Fibroblast of villous mesenchyme (primary cell): ENCODE results near the gene TMCO1. TPM values are rescaled to one million over a fixed set of nuclear protein-coding genes. Genes with fewer than 3 reads are reported as not detected.
"Not testable (repeated sequence)": the region's sequence is repeated elsewhere in the genome, so short reads cannot be mapped to it uniquely, and the experiment has no call there.

Experiments used
- DNase-seq: peaks from one replicate; pipeline ENCODE4 v3.0.0-alpha.2; 2010; ENCODE audit warnings: low read depth
- H3K4me3 ChIP-seq: 2 replicates; pipeline ENCODE4 v1.5.1; 2011; ENCODE audit warnings: low read depth, mild to moderate bottlenecking, low read length
- total RNA-seq: library from RNA; depleted of rRNA; stranded (reverse); fragments of >200 nt; gene quantifications from 2 replicates; pipeline ENCODE4 v1.2.3, GENCODE V29; 2012
- TF ChIP-seq, protein P1 (sequence below): IDR thresholded peaks from 2 replicates; pipeline ENCODE4 v1.5.1; 2012; ENCODE audit warnings: low read depth, mild to moderate bottlenecking, low read length; ENCODE audit not compliant: insufficient read depth

Gene TMCO1
- total RNA-seq, 1 donor = 121 TPM

DNA sequence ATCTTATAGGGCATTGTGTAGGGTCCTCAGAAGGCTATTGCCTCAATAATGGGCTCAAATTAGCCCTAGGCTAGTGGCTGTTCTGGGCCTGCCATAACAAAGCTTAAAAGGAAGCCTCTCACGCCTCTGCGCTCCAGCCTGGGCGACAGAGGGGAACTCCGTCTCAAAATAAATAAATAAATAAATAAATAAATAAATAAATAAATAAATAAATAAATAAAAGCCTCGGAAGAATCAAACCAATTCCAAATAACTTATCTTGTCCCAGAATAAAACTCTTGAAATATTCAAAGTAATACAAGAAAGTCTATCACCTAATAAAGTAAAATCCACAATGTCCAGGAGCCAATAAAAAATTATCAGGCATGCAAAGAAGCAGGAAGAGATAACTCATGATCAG lies 55.9 kb downstream of the TMCO1 start:
- TF ChIP-seq, protein P1, sequence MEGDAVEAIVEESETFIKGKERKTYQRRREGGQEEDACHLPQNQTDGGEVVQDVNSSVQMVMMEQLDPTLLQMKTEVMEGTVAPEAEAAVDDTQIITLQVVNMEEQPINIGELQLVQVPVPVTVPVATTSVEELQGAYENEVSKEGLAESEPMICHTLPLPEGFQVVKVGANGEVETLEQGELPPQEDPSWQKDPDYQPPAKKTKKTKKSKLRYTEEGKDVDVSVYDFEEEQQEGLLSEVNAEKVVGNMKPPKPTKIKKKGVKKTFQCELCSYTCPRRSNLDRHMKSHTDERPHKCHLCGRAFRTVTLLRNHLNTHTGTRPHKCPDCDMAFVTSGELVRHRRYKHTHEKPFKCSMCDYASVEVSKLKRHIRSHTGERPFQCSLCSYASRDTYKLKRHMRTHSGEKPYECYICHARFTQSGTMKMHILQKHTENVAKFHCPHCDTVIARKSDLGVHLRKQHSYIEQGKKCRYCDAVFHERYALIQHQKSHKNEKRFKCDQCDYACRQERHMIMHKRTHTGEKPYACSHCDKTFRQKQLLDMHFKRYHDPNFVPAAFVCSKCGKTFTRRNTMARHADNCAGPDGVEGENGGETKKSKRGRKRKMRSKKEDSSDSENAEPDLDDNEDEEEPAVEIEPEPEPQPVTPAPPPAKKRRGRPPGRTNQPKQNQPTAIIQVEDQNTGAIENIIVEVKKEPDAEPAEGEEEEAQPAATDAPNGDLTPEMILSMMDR = no peak
- DNase-seq = no peak
- H3K4me3 ChIP-seq = no peak overlapping the region

DNA sequence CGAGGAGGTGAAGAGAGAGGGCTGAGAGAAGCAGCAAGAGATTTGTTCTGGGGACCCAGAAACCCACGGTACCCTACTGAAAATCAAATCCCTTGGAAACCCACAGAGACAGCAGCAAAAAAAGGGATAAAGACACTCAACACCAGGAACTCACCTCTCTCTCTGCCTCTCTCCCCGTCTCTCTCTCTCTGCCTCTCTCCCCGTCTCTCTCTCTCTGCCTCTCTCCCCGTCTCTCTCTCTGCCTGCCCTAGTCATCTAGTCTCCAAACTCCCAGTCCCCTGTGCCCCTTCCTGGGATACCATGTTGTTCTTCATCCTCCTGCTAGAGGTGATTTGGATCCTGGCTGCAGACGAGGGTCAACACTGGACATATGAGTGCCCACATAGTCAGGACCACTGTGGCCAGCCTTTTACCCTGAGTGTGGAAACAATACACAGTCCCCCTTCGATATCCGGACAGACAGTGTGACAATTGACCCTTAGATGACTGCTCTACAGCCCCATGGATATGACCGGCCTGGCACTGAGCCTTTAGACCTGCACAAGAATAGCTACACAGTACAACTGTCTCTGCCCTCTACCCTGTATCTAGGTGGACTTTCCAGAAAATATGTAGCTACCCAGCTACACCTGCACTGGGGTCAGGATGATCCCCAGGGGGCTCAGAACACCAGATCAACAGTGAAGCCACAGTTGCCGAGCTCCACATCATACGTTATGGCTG lies 60.5 kb downstream of the TMCO1 start:
- no peak overlapping the region for H3K4me3 ChIP-seq
- TF ChIP-seq, protein P1 = no peak
- DNase-seq = no peak

DNA sequence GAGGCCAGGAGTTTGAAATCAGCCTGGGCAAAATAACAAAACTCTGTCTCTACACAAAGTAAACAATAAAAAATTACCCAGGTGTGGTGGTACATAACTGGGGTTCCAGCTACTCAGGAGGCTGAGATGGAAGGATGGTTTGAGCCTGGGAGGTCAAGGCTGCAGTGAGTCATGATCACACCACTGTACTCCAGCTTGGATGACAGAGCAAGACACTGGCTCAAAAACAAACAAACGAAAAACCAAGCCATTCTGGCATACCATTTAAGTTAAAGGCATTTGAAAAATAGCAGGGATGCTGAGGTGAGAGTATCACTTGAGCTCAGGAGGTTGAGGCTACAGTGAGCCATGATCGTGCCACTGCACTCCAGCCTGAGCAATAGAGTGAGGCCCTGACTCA lies 65.0 kb downstream of the TMCO1 start:
- no peak overlapping the region for H3K4me3 ChIP-seq
- TF ChIP-seq, protein P1 = no peak
- DNase-seq = no peak

DNA sequence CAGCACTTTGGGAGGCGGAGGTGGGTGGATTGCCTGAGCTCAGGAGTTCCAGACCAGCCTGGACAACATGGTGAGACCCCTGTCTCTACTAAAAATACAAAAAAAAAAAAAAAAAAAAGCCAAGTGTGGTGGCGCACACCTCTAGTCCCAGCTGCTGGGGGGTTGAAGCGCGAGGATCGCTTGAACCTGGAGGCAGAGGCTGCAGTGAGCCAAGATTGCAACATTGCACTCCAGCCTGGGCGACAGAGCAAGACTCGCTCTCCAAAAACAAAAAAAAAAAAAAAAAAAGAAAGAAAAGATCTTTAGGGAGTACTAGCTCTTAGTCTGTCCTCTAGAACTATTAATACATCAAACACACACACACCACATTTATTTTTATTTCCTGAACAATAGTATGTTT lies 66.7 kb downstream of the TMCO1 start:
- DNase-seq, H3K4me3 ChIP-seq: not testable (repeated sequence)

GRCh38 chr1:165699577-165699976 lies 69.1 kb downstream of the TMCO1 start:
- no peak for DNase-seq
- TF ChIP-seq, protein P1 = no peak
- no peak overlapping the region for H3K4me3 ChIP-seq

- DNase-seq = no peak
- TF ChIP-seq, protein P1 = no peak
Observed at GRCh38 chr1:165698761-165699052, 70.0 kb downstream of the TMCO1 start.

DNA sequence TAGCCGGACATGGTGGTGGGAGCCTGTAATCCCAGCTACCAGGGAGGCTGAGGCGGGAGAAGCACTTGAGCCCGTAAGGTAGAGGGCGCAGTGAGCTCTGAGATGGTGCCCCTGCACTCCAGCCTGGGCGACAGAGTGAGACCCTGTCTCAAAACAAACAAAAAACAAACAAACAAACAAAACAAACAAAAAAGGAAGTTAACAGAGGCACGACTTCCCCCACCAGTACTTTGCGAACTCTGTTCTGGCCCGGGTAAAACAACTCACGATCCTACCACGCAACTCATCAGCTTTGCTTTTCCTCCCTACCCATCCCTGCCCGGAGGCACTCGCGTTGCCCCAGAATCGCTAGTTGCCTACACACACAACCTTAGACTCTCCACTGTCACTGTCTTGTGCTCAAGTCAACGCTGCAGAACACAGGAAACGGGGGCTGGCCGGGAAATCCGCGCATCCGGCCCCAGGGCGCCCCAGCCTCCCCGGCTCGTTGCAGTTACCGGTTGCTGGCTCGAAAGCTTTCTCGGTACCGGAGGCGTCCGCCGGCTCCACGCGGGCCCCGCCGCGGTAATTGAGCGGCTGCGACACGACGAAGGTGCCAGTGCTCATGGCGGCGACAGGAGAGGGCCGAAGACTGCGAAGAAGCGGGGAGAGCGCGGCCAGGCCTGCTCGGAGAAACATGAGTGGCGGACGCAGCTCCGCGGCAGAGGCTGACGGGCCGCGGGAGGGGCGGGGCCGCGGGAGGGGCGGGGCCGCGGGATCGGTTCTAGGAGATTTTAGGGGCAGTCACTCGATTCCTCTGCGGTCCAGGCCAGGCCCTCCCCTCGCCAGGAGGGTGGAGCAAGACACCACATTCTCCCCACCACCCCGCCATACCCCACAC lies 70.5 kb downstream of the TMCO1 start, which contains the start of gene ALDH9A1:
ALDH9A1 (minus strand) TSS at position 682 of the 880 bp plus-strand sequence; CDS start at position 678, 4 bp downstream.
- H3K4me3 ChIP-seq = peak within 1 kb of the TSS; percentile 82
- DNase-seq = peak; percentile 82
- TF ChIP-seq, protein P1 = peak; percentile 34

More at GRCh38 chr1:165698761-165699052, 70.0 kb downstream of the TMCO1 start:
- H3K4me3 ChIP-seq = peak overlapping the region; percentile 82
